Body of pancreas (tissue), 4 donors: Measurements from ENCODE around the gene WDR41.

ENCODE experiments used
- POLR2A ChIP-seq, 3 donors: fragments of 450-650 bp; IDR thresholded peaks; one replicate each; pipeline ENCODE4 v1.6.1; 2016; ENCODE audit warnings: antibody characterized with exemption in 3 of 3, mild to moderate bottlenecking in 2 of 3
- TF ChIP-seq, protein P1 (sequence below), 7 experiments: fragments of 450-650 bp in 4 of 7; fragments of 200-600 bp in 3 of 7; sonication (generic) in 3 of 7; IDR thresholded peaks; one replicate each; pipeline ENCODE4 v1.5.1; 2016 to 2019; ENCODE audit warnings: antibody characterized with exemption in 7 of 7

GRCh38 chr5:77454123-77454522 is 38.0 kb downstream of the WDR41 start:
- TF ChIP-seq, protein P1, sequence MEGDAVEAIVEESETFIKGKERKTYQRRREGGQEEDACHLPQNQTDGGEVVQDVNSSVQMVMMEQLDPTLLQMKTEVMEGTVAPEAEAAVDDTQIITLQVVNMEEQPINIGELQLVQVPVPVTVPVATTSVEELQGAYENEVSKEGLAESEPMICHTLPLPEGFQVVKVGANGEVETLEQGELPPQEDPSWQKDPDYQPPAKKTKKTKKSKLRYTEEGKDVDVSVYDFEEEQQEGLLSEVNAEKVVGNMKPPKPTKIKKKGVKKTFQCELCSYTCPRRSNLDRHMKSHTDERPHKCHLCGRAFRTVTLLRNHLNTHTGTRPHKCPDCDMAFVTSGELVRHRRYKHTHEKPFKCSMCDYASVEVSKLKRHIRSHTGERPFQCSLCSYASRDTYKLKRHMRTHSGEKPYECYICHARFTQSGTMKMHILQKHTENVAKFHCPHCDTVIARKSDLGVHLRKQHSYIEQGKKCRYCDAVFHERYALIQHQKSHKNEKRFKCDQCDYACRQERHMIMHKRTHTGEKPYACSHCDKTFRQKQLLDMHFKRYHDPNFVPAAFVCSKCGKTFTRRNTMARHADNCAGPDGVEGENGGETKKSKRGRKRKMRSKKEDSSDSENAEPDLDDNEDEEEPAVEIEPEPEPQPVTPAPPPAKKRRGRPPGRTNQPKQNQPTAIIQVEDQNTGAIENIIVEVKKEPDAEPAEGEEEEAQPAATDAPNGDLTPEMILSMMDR (IDR thresholded peaks at IDR 0.05), result no peak
- TF ChIP-seq POLR2A (IDR thresholded peaks at IDR 0.05), result no peak
